AG20443 (cell line): ENCODE data around the gene PPDPF.
"Not testable (repeated sequence)": the region's sequence is repeated elsewhere in the genome, so short reads cannot be mapped to it uniquely, and the experiment has no call there.

Experiments
- DNase-seq: peaks from one replicate; pipeline ENCODE4 v3.0.0; 2012; ENCODE audit warnings: low spot score, mixed read lengths

PPDPF gene

GRCh38 chr20:63500902-63501817 lies 19.4 kb upstream of the PPDPF start:
- DNase-seq = no peak

GRCh38 chr20:63501818-63502670 lies 18.5 kb upstream of the PPDPF start:
- DNase-seq = no peak

- no peak for DNase-seq
Observed at GRCh38 chr20:63502671-63503172, 17.8 kb upstream of the PPDPF start.

- no peak for DNase-seq
Observed at GRCh38 chr20:63503524-63503923, 17.0 kb upstream of the PPDPF start.

GRCh38 chr20:63504642-63505041 lies 15.9 kb upstream of the PPDPF start:
- no peak for DNase-seq

- DNase-seq = no peak
Observed at GRCh38 chr20:63505281-63505680, 15.3 kb upstream of the PPDPF start.

GRCh38 chr20:63505723-63506122 lies 14.8 kb upstream of the PPDPF start:
- DNase-seq = no peak

GRCh38 chr20:63507083-63507743 lies 13.4 kb upstream of the PPDPF start:
- no peak for DNase-seq

- DNase-seq = no peak
Observed at GRCh38 chr20:63508072-63508768, 12.3 kb upstream of the PPDPF start.

GRCh38 chr20:63509088-63509564 lies 11.4 kb upstream of the PPDPF start:
- DNase-seq = no peak

- DNase-seq = no peak
Observed at GRCh38 chr20:63513207-63513606, 7.4 kb upstream of the PPDPF start.

- not testable (repeated sequence) for DNase-seq
Observed at GRCh38 chr20:63514520-63514919, 6.0 kb upstream of the PPDPF start.

GRCh38 chr20:63517376-63518309 lies 2.9 kb upstream of the PPDPF start:
- no peak for DNase-seq

- no peak for DNase-seq
Observed at GRCh38 chr20:63518351-63518861, 2.2 kb upstream of the PPDPF start.

- DNase-seq = no peak
Observed at GRCh38 chr20:63518946-63519667, 1.5 kb upstream of the PPDPF start.

GRCh38 chr20:63519668-63520503 lies 679 bp upstream of the PPDPF start:
- peak; percentile 53 for DNase-seq

- peak; percentile 89 for DNase-seq
Observed at GRCh38 chr20:63520934-63521601, 503 bp downstream of the PPDPF start.

GRCh38 chr20:63521602-63522001 lies 1.0 kb downstream of the PPDPF start:
- no peak for DNase-seq
